Measurements from ENCODE around the gene BNC2. TPM values are rescaled to one million over a fixed set of nuclear protein-coding genes. Genes with fewer than 3 reads are reported as not detected.

The BNC2 gene
- total RNA-seq, 1 experiment from 2014 or later: 43.6 TPM

GRCh38 chr9:16386827-16387077, 483.7 kb downstream of the BNC2 start:
- TF ChIP-seq CTCF (conservative IDR thresholded peaks at IDR 0.05): no peak
- Histone ChIP-seq H2AK5ac (ENCODE audit: insufficient read length, low read length) (no peak overlapping the region), H3K4me1 (ENCODE audit: insufficient read depth, low read length) (no peaks in the 10 kb centered on the region), H3K56ac (ENCODE audit: insufficient read length, low read depth, low read length) (no peak overlapping the region), H3K23me2 (ENCODE audit: insufficient read length, low read depth, low read length, poor library complexity, severe bottlenecking) (no peaks in the 10 kb centered on the region), H4K20me1 (ENCODE audit: control insufficient read depth, insufficient read depth, insufficient read length) (no peaks in the 10 kb centered on the region), H3K4me2 (ENCODE audit: insufficient read depth, insufficient read length, low read length) (no peak overlapping the region), H2BK12ac (ENCODE audit: insufficient read length, low read depth, low read length) (no peak overlapping the region), H4K5ac (ENCODE audit: insufficient read length, low read depth, low read length) (no peak overlapping the region), H3K27ac (ENCODE audit: insufficient read length, low read depth, low read length) (no peak overlapping the region), H3K23ac (ENCODE audit: insufficient read length, low read depth, low read length) (no peak overlapping the region), H3K18ac (ENCODE audit: insufficient read length, low read depth, low read length) (no peak overlapping the region), H2BK20ac (ENCODE audit: low read depth, low read length, poor library complexity, severe bottlenecking) (no peak overlapping the region), H2AFZ (ENCODE audit: low read length) (no peak overlapping the region), H2BK5ac (ENCODE audit: insufficient read length, low read length) (no peak overlapping the region), H4K91ac (ENCODE audit: insufficient read length, low read depth, low read length) (no peak overlapping the region), H4K8ac (replicated peaks; ENCODE audit: insufficient read length, low read depth, low read length) (no peak overlapping the region), H3K79me1 (ENCODE audit: insufficient read depth, low read depth, low read length, poor library complexity, severe bottlenecking) (no peaks in the 10 kb centered on the region), H3T11ph (ENCODE audit: low read length) (no peak overlapping the region), H3K79me2 (ENCODE audit: insufficient read depth, low read length) (no peaks in the 10 kb centered on the region), H3K14ac (ENCODE audit: insufficient read depth, low read length) (no peak overlapping the region), H3K27me3 (ENCODE audit: insufficient read depth, low read length) (no peaks in the 10 kb centered on the region), H2BK15ac (ENCODE audit: low read depth, low read length) (no peak overlapping the region), H2BK120ac (ENCODE audit: low read depth, low read length, poor library complexity, severe bottlenecking) (no peak overlapping the region), H3K4ac (ENCODE audit: low read depth, low read length) (no peak overlapping the region), H3K9ac (ENCODE audit: extremely low read depth, insufficient read length, low read length) (no peak overlapping the region), H3K9me3 (ENCODE audit: control insufficient read depth, low read depth, low read length) (no peaks in the 10 kb centered on the region)
- DNase-seq: no peak
- Mint-ChIP-seq H3K4me1 (0 out of 4 replicates have a peak, but pooled peaks cover 0 to 4% of the 10 kb centered on the region in 2 experiments), H3K9me3 (peaks cover 6% of the 10 kb centered on the region in 2 experiments; a peak in 4 of 5 replicates), H3K27me3 (ENCODE audit: low read depth) (no peaks in the 10 kb centered on the region), H3K36me3 (ENCODE audit: insufficient read depth in 1 of 3, low read depth in 3 of 3) (peaks cover 0 to 9% (median 7%) of the 10 kb centered on the region in 3 experiments; a peak in 3 of 7 replicates), H3K27ac (no peak overlapping the region), H3K4me3 (no peak overlapping the region)
- no CpG with 5 or more reads among the region's 2 CpGs for WGBS (ENCODE audit: extremely low coverage, insufficient read length, low lambda C conversion rate)

Data from H9 (cell line).